Measurements from ENCODE around the gene STX5. TPM values are rescaled to one million over a fixed set of nuclear protein-coding genes. Genes with fewer than 3 reads are reported as not detected.
"Not testable (repeated sequence)": the region's sequence is repeated elsewhere in the genome, so short reads cannot be mapped to it uniquely, and the experiment has no call there.

STX5 gene
- total RNA-seq, 1 donor from 2014 or later, result 55.8 TPM

DNA sequence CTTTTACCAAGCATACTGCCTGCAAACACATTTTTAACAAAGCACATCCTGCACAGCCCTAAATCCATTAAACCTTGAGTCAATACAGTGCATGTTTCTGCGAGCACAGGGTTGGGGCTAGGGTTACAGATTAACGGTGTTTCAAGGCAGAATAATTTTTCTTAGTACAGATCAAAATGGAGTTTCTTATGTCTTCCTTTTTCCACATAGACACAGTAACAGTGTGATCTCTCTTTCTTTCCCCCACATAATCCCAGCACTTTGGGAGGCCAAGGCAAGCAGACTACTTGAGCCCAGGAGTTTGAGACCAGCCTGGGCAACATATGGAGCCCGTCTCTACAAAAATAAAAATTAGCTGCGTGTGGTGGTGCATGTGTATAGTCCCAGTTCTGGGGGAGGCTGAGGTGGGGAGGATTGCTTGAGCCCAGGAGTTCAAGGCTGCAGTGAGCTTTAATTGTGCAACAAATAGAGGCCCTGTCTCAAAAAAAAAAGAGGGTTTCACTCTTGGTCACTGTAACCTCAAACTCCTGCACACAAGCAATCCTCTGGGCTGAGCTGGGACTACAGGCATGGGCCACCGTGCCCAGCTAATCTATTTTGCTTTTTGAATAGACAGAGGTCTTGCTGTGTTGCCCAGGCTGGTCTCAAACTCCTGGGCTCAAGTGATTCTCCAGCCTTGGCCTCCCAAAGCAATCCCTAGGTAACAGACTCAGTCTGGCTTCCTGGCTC lies 29.1 kb upstream of the STX5 start:
- H3K9me3 Mint-ChIP-seq, result no peaks in the 10 kb centered on the region
- H3K4me3 Mint-ChIP-seq, result peak overlapping the region; percentile 15
- H3K36me3 Mint-ChIP-seq, result no peaks in the 10 kb centered on the region
- TF ChIP-seq, protein P1, sequence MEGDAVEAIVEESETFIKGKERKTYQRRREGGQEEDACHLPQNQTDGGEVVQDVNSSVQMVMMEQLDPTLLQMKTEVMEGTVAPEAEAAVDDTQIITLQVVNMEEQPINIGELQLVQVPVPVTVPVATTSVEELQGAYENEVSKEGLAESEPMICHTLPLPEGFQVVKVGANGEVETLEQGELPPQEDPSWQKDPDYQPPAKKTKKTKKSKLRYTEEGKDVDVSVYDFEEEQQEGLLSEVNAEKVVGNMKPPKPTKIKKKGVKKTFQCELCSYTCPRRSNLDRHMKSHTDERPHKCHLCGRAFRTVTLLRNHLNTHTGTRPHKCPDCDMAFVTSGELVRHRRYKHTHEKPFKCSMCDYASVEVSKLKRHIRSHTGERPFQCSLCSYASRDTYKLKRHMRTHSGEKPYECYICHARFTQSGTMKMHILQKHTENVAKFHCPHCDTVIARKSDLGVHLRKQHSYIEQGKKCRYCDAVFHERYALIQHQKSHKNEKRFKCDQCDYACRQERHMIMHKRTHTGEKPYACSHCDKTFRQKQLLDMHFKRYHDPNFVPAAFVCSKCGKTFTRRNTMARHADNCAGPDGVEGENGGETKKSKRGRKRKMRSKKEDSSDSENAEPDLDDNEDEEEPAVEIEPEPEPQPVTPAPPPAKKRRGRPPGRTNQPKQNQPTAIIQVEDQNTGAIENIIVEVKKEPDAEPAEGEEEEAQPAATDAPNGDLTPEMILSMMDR (IDR thresholded peaks at IDR 0.05; ENCODE audit: unreplicated experiment), result no peak
- H3K27me3 Mint-ChIP-seq (ENCODE audit: low read depth), result no peaks in the 10 kb centered on the region
- H3K27ac Mint-ChIP-seq, result peak overlapping the region; percentile 95
- no peak for DNase-seq (ENCODE audit: low spot score in 2 of 2, unreplicated experiment in 2 of 2)
- peaks cover 65% of the 10 kb centered on the region for H3K4me1 Mint-ChIP-seq

DNA sequence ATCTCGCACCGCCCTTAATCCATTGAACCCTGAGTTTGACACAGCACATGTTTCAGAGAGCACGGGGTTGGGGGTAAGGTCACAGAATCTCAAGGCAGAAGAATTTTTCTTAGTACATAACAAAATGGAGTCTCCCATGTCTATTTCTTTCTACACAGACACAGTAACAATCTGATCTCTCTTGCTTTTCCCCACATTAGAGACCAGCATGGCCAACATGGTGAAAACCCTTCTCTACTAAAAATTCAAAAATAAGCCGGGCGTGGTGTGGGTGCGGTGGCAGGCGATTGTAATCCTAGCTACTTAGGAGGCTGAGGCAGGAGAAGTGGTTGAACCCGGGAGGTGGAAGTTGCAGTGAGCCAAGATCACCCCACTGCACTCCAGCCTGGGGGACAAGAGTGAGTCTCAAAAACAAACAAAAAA lies 27.4 kb upstream of the STX5 start:
- peak overlapping the region; percentile 95 for H3K27ac Mint-ChIP-seq
- H3K9me3 Mint-ChIP-seq; H3K36me3 Mint-ChIP-seq; DNase-seq (ENCODE audit: low spot score in 2 of 2, unreplicated experiment in 2 of 2); H3K27me3 Mint-ChIP-seq (ENCODE audit: low read depth): not testable (repeated sequence)
- peak overlapping the region; percentile 18 for H3K4me3 Mint-ChIP-seq
- peaks cover 72% of the 10 kb centered on the region for H3K4me1 Mint-ChIP-seq

DNA sequence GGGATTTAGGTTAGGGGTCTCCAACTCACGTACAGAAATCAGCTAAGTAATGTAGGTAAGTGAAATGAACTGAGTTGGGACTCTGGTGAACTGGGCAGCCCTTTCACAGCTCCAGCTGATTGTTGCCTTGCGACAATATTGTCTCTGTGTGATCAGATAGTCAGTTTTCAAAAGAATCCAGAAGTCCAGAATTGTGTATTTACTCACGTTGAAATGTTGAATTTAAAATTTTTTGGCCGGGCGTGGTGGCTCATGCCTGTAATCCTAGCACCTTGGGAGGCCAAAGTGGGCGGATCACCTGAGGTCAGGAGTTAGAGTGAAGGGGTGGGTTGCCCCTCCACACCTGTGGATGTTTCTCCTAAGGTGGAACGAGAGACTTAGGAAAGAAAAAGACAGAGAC lies 26.4 kb upstream of the STX5 start:
- H3K27me3 Mint-ChIP-seq (ENCODE audit: low read depth), result no peaks in the 10 kb centered on the region
- TF ChIP-seq, protein P1 (IDR thresholded peaks at IDR 0.05; ENCODE audit: unreplicated experiment), result no peak

DNA sequence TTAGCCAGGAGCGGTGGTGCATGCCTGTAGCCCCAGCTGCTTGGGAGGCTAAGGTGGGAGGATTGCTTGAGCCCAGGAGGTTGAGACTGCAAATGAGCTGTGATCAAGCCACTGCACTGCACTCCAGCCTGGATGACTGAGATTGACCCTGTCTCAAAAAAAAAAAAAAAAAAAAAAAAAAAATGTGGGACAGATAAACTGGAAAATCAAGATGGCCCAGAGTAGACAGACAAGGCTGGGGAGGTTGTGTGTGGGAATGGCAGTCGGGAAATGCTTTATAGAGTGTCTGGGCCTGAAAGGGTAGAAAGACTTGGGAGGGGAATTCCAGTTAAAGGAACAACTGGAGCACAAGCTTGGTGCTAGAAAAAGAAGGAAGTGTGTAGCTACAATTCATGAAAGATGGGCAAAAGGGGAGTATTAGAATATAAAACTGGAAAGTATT lies 25.7 kb upstream of the STX5 start:
- DNase-seq (ENCODE audit: low spot score in 2 of 2, unreplicated experiment in 2 of 2), result no peak
- TF ChIP-seq, protein P1 (IDR thresholded peaks at IDR 0.05; ENCODE audit: unreplicated experiment), result no peak
- H3K27ac Mint-ChIP-seq, result peak overlapping the region; percentile 95
- H3K9me3 Mint-ChIP-seq, result no peaks in the 10 kb centered on the region
- peaks cover 19% of the 10 kb centered on the region for H3K36me3 Mint-ChIP-seq
- H3K27me3 Mint-ChIP-seq (ENCODE audit: low read depth), result no peaks in the 10 kb centered on the region
- peak overlapping the region; percentile 96 for H3K4me3 Mint-ChIP-seq
- H3K4me1 Mint-ChIP-seq, result peaks cover 76% of the 10 kb centered on the region

More for the DNA sequence above, 26.4 kb upstream of the STX5 start:
- DNase-seq (ENCODE audit: low spot score in 2 of 2, unreplicated experiment in 2 of 2), result no peak
- Mint-ChIP-seq H3K4me3 (peak overlapping the region; percentile 96), H3K4me1 (peaks cover 73% of the 10 kb centered on the region), H3K9me3 (no peaks in the 10 kb centered on the region), H3K27ac (peak overlapping the region; percentile 95), H3K36me3 (peaks cover 14% of the 10 kb centered on the region)

DNA sequence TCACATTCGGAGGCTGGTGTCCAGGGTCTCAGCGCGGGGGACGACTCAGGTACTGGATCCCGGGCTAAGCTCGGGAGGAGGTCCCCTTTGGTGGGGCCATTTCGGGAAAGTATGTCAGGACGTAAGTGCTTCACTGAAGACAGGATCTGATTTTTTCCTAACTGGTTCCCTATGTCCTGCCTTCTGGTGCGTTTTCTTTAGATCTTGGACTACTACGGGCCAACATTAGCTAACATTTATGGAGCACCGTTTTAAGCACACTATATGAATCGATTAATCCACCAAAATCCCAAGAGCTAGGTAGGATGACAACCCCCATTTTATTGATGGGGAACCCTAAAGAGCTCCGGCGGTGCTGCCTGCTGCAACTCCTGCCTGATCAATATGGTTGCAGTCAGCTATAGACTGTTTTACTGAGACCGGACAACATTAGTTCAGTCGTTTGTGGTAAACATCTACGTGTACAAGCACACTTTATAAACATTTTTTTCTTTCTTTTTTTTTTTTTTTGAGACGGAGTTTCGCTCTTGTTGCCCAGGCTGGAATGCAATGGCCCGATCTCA lies 24.6 kb upstream of the STX5 start:
- Mint-ChIP-seq H3K27me3 (ENCODE audit: low read depth) (no peaks in the 10 kb centered on the region), H3K27ac (peak overlapping the region; percentile 95), H3K36me3 (peaks cover 24% of the 10 kb centered on the region), H3K9me3 (no peaks in the 10 kb centered on the region), H3K4me1 (peaks cover 80% of the 10 kb centered on the region), H3K4me3 (peak overlapping the region; percentile 96)
- TF ChIP-seq, protein P1 (IDR thresholded peaks at IDR 0.05; ENCODE audit: unreplicated experiment), result no peak
- no peak for DNase-seq (ENCODE audit: low spot score in 2 of 2, unreplicated experiment in 2 of 2)

DNA sequence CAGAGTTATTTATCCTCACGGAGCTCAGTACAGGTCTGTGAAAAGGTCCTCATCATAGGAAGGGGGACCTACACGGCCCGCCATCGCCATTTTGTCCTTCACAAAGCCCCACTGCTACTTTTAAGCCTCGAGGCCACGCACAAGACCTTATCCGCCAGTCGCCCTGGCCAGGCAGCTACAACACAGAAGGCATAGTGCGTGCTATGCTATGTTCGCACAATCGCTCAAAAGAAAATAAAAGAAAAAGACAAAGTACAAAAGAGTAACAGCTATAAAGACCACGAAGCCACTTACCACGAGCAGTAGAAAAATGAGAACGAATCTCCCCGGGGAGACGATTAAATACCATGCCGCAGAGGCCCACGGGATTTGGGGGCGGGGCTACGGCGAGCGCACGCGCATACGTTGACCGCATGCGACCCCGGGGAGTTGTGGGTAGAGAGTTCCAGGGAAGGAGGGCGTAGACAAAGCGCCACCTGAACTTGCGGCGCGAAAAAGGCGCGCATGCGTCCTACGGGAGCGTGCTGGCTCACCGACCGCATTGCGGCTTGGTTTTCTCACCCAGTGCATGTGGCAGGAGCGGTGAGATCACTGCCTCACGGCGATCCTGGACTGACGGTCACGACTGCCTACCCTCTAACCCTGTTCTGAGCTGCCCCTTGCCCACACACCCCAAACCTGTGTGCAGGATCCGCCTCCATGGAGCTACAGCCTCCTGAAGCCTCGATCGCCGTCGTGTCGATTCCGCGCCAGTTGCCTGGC lies 23.9 kb upstream of the STX5 start:
- Mint-ChIP-seq H3K4me1 (peaks cover 76% of the 10 kb centered on the region), H3K9me3 (no peaks in the 10 kb centered on the region), H3K4me3 (peak overlapping the region; percentile 96), H3K27me3 (ENCODE audit: low read depth) (no peaks in the 10 kb centered on the region), H3K36me3 (peaks cover 24% of the 10 kb centered on the region), H3K27ac (peak overlapping the region; percentile 95)
- TF ChIP-seq, protein P1 (IDR thresholded peaks at IDR 0.05; ENCODE audit: unreplicated experiment), result no peak
- peak; percentile 96 to 99 for DNase-seq (ENCODE audit: low spot score in 2 of 2, unreplicated experiment in 2 of 2)

Measured in mesothelial cell of epicardium (in vitro differentiated cells).